ENCODE measurements around the gene TEAD4. TPM values are rescaled to one million over a fixed set of nuclear protein-coding genes. Genes with fewer than 3 reads are reported as not detected.

TEAD4 gene
- total RNA-seq, 1 donor from 2014 or later = 120 TPM

GRCh38 chr12:3015356-3015755, 56.2 kb downstream of the TEAD4 start:
- Mint-ChIP-seq H3K27me3 (ENCODE audit: unreplicated experiment) (peaks cover 2% of the 10 kb centered on the region), H3K4me1 (ENCODE audit: unreplicated experiment) (peaks cover 33% of the 10 kb centered on the region), H3K27ac (ENCODE audit: unreplicated experiment) (peak overlapping the region; percentile 77), H3K9me3 (ENCODE audit: unreplicated experiment) (no peaks in the 10 kb centered on the region), H3K36me3 (ENCODE audit: low read depth, unreplicated experiment) (peaks cover 24% of the 10 kb centered on the region), H3K4me3 (ENCODE audit: unreplicated experiment) (no peak overlapping the region)
- no peak for TF ChIP-seq CTCF (IDR thresholded peaks at IDR 0.05; ENCODE audit: unreplicated experiment)
- DNase-seq (ENCODE audit: low spot score) = no peak

- peaks cover 24% of the 10 kb centered on the region for H3K36me3 Mint-ChIP-seq (ENCODE audit: low read depth, unreplicated experiment)
- H3K4me3 Mint-ChIP-seq (ENCODE audit: unreplicated experiment) = peak overlapping the region; percentile 5
- H3K27me3 Mint-ChIP-seq (ENCODE audit: unreplicated experiment) = peaks cover 5% of the 10 kb centered on the region
- DNase-seq (ENCODE audit: low spot score) = no peak
- no peak overlapping the region for H3K27ac Mint-ChIP-seq (ENCODE audit: unreplicated experiment)
- no peaks in the 10 kb centered on the region for H3K9me3 Mint-ChIP-seq (ENCODE audit: unreplicated experiment)
- no peak for TF ChIP-seq CTCF (IDR thresholded peaks at IDR 0.05; ENCODE audit: unreplicated experiment)
- peaks cover 38% of the 10 kb centered on the region for H3K4me1 Mint-ChIP-seq (ENCODE audit: unreplicated experiment)
Measured at GRCh38 chr12:3016191-3016590, 57.0 kb downstream of the TEAD4 start.

- Mint-ChIP-seq H3K4me1 (ENCODE audit: unreplicated experiment) (peaks cover 38% of the 10 kb centered on the region), H3K4me3 (ENCODE audit: unreplicated experiment) (no peak overlapping the region), H3K9me3 (ENCODE audit: unreplicated experiment) (no peaks in the 10 kb centered on the region), H3K27me3 (ENCODE audit: unreplicated experiment) (peaks cover 8% of the 10 kb centered on the region), H3K36me3 (ENCODE audit: low read depth, unreplicated experiment) (peaks cover 31% of the 10 kb centered on the region), H3K27ac (ENCODE audit: unreplicated experiment) (peak overlapping the region; percentile 57)
- no peak for TF ChIP-seq CTCF (IDR thresholded peaks at IDR 0.05; ENCODE audit: unreplicated experiment)
- DNase-seq (ENCODE audit: low spot score) = no peak
Measured at GRCh38 chr12:3017281-3017680, 58.1 kb downstream of the TEAD4 start.

GRCh38 chr12:3018284-3019004, 59.2 kb downstream of the TEAD4 start:
- DNase-seq (ENCODE audit: low spot score) = no peak
- Mint-ChIP-seq H3K9me3 (ENCODE audit: unreplicated experiment) (no peaks in the 10 kb centered on the region), H3K36me3 (ENCODE audit: low read depth, unreplicated experiment) (peaks cover 41% of the 10 kb centered on the region), H3K4me1 (ENCODE audit: unreplicated experiment) (peaks cover 39% of the 10 kb centered on the region), H3K27me3 (ENCODE audit: unreplicated experiment) (peaks cover 13% of the 10 kb centered on the region), H3K27ac (ENCODE audit: unreplicated experiment) (no peak overlapping the region), H3K4me3 (ENCODE audit: unreplicated experiment) (no peak overlapping the region)
- TF ChIP-seq CTCF (IDR thresholded peaks at IDR 0.05; ENCODE audit: unreplicated experiment) = no peak

GRCh38 chr12:3019005-3019680, 59.9 kb downstream of the TEAD4 start:
- peaks cover 41% of the 10 kb centered on the region for H3K36me3 Mint-ChIP-seq (ENCODE audit: low read depth, unreplicated experiment)
- no peaks in the 10 kb centered on the region for H3K9me3 Mint-ChIP-seq (ENCODE audit: unreplicated experiment)
- no peak for TF ChIP-seq CTCF (IDR thresholded peaks at IDR 0.05; ENCODE audit: unreplicated experiment)
- no peak for DNase-seq (ENCODE audit: low spot score)
- peak overlapping the region; percentile 42 for H3K27ac Mint-ChIP-seq (ENCODE audit: unreplicated experiment)
- H3K4me3 Mint-ChIP-seq (ENCODE audit: unreplicated experiment) = peak overlapping the region; percentile 85
- H3K27me3 Mint-ChIP-seq (ENCODE audit: unreplicated experiment) = peaks cover 13% of the 10 kb centered on the region
- peaks cover 36% of the 10 kb centered on the region for H3K4me1 Mint-ChIP-seq (ENCODE audit: unreplicated experiment)
